WTC11 (cell line): ENCODE results near the gene FUT8. TPM values are rescaled to one million over a fixed set of nuclear protein-coding genes. Genes with fewer than 3 reads are reported as not detected.

Source experiments
- ATAC-seq: fragments of 200-7000 bp; cut with Tn5 transposase; 2 replicates; pipeline ENCODE4 v1.10.0; 2021; ENCODE audit warnings: mild to moderate bottlenecking, moderate library complexity
- CTCF ChIA-PET: fragments of 300-600 bp; sonication (Branson Sonifier 250); formaldehyde crosslinking; loops from one replicate; lab custom pipeline; 2021; ENCODE audit warnings: antibody characterized with exemption; lab: Charles Lee
- POLR2A ChIA-PET: fragments of 350-600 bp; sonication (Branson Sonifier 250); formaldehyde crosslinking; loops from one replicate; lab custom pipeline; 2021; ENCODE audit warnings: antibody characterized with exemption; lab: Charles Lee
- DNase-seq: peaks from one replicate; pipeline ENCODE4 v3.0.0; 2021; ENCODE audit warnings: low spot score
- H3K27ac Mint-ChIP-seq: 2 replicates; pipeline ENCODE4 v1.8.0; 2021; ENCODE audit warnings: mixed read lengths
- H3K27me3 Mint-ChIP-seq: 2 replicates; pipeline ENCODE4 v1.8.0; 2021; ENCODE audit warnings: low read depth, mild to moderate bottlenecking, moderate library complexity, mixed read lengths
- H3K36me3 Mint-ChIP-seq: 2 replicates; pipeline ENCODE4 v1.8.0; 2021; ENCODE audit warnings: mixed read lengths
- H3K4me1 Mint-ChIP-seq: 2 replicates; pipeline ENCODE4 v1.8.0; 2022; ENCODE audit warnings: mixed read lengths
- H3K4me3 Mint-ChIP-seq: 2 replicates; pipeline ENCODE4 v1.8.0; 2021; ENCODE audit warnings: mild to moderate bottlenecking, moderate library complexity, mixed read lengths
- H3K9me3 Mint-ChIP-seq: 2 replicates; pipeline ENCODE4 v1.8.0; 2021; ENCODE audit warnings: mixed read lengths
- ATF1 ChIP-seq: sonication (generic); formaldehyde crosslinking; IDR thresholded peaks from 2 replicates; pipeline ENCODE4 v1.8.1; 2023; ENCODE audit warnings: mild to moderate bottlenecking, moderate library complexity, missing genetic modification reagents
- ATF6 ChIP-seq: sonication (generic); formaldehyde crosslinking; IDR thresholded peaks from 2 replicates; pipeline ENCODE4 v1.8.1; 2023; ENCODE audit warnings: mild to moderate bottlenecking, missing genetic modification reagents
- CBFB ChIP-seq: sonication (generic); formaldehyde crosslinking; IDR thresholded peaks from 2 replicates; pipeline ENCODE4 v1.8.1; 2022; ENCODE audit warnings: mild to moderate bottlenecking, low read depth, missing genetic modification reagents
- ESRRA ChIP-seq: sonication (generic); formaldehyde crosslinking; IDR thresholded peaks from 2 replicates; pipeline ENCODE4 v1.8.1; 2022; ENCODE audit warnings: mild to moderate bottlenecking, missing genetic modification reagents, borderline replicate concordance
- FOXJ3 ChIP-seq: sonication (generic); formaldehyde crosslinking; IDR thresholded peaks from 2 replicates; pipeline ENCODE4 v1.9.0; 2021; ENCODE audit warnings: missing genetic modification reagents, mild to moderate bottlenecking, borderline replicate concordance
- FOXP1 ChIP-seq: sonication (generic); formaldehyde crosslinking; IDR thresholded peaks from 2 replicates; pipeline ENCODE4 v1.8.0; 2022; ENCODE audit warnings: missing genetic modification reagents, mild to moderate bottlenecking, moderate library complexity, borderline replicate concordance
- HMGA2 ChIP-seq: fragments of 250-450 bp; sonication (Bioruptor Pico); IDR thresholded peaks from 2 replicates; pipeline ENCODE4 v1.4.0; 2021; ENCODE audit warnings: mild to moderate bottlenecking, moderate library complexity
- IRF1 ChIP-seq: sonication (generic); formaldehyde crosslinking; IDR thresholded peaks from 2 replicates; pipeline ENCODE4 v1.8.0; 2023; ENCODE audit warnings: missing genetic modification reagents
- JUN ChIP-seq: sonication (generic); formaldehyde crosslinking; IDR thresholded peaks from 2 replicates; pipeline ENCODE4 v1.8.0; 2023; ENCODE audit warnings: mild to moderate bottlenecking, missing genetic modification reagents
- NR1H2 ChIP-seq: sonication (generic); formaldehyde crosslinking; IDR thresholded peaks from 2 replicates; pipeline ENCODE4 v1.9.0; 2021; ENCODE audit warnings: mild to moderate bottlenecking, moderate library complexity, missing genetic modification reagents
- PRDM15 ChIP-seq: sonication (generic); formaldehyde crosslinking; IDR thresholded peaks from 2 replicates; pipeline ENCODE4 v1.8.0; 2022; ENCODE audit warnings: missing genetic modification reagents
- PREB ChIP-seq: sonication (generic); formaldehyde crosslinking; IDR thresholded peaks from 2 replicates; pipeline ENCODE4 v1.8.1; 2022; ENCODE audit warnings: mild to moderate bottlenecking, missing genetic modification reagents, moderate library complexity, borderline replicate concordance
- PRRX2 ChIP-seq: fragments of 250-450 bp; sonication (Bioruptor Pico); IDR thresholded peaks from 2 replicates; pipeline ENCODE4 v1.8.0; 2021; ENCODE audit warnings: mild to moderate bottlenecking
- SP1 ChIP-seq: sonication (generic); formaldehyde crosslinking; conservative IDR thresholded peaks from 2 replicates; pipeline ENCODE4 v1.8.1; 2022; ENCODE audit warnings: missing genetic modification reagents
- USF2 ChIP-seq: sonication (generic); formaldehyde crosslinking; IDR thresholded peaks from 2 replicates; pipeline ENCODE4 v1.8.1; 2023; ENCODE audit warnings: mild to moderate bottlenecking, missing genetic modification reagents, moderate library complexity
- ZBTB43 ChIP-seq: sonication (generic); formaldehyde crosslinking; IDR thresholded peaks from 2 replicates; pipeline ENCODE4 v1.8.1; 2023; ENCODE audit warnings: mild to moderate bottlenecking, missing genetic modification reagents
- ZNF281 ChIP-seq: sonication (generic); formaldehyde crosslinking; IDR thresholded peaks from 2 replicates; pipeline ENCODE4 v1.8.0; 2023; ENCODE audit warnings: mild to moderate bottlenecking, missing genetic modification reagents
- ZNF317 ChIP-seq: sonication (generic); formaldehyde crosslinking; IDR thresholded peaks from 2 replicates; pipeline ENCODE4 v1.8.1; 2023; ENCODE audit warnings: low read depth, mild to moderate bottlenecking, moderate library complexity, missing genetic modification reagents, borderline replicate concordance
- ZNF416 ChIP-seq: fragments of 250-450 bp; sonication (Bioruptor Pico); IDR thresholded peaks from 2 replicates; pipeline ENCODE4 v1.9.0; 2021; ENCODE audit warnings: mild to moderate bottlenecking, inconsistent platforms
- ZNF671 ChIP-seq: fragments of 250-450 bp; sonication (Bioruptor Pico); IDR thresholded peaks from 2 replicates; pipeline ENCODE4 v1.8.0; 2021; ENCODE audit warnings: mild to moderate bottlenecking
- total RNA-seq: library from RNA; stranded (reverse); gene quantifications from 3 replicates; pipeline ENCODE4 v1.2.3, GENCODE V29; 2021

FUT8 gene
- total RNA-seq, 1 experiment from 2014 or later, result 37.9 TPM

- H3K9me3 Mint-ChIP-seq, result peaks cover 14% of the 10 kb centered on the region
- TF ChIP-seq PREB (CRISPR knock-in tag) (no peak), ATF6 (no peak), CBFB (no peak), FOXP1 (CRISPR knock-in tag) (no peak), JUN (CRISPR knock-in tag) (no peak), ATF1 (no peak), IRF1 (no peak), ZBTB43 (CRISPR knock-in tag) (no peak), ZNF317 (no peak), HMGA2 (CRISPR knock-in tag) (no peak), ZNF671 (CRISPR knock-in tag) (no peak), SP1 (no peak), ZNF281 (no peak), FOXJ3 (CRISPR knock-in tag) (no peak), PRDM15 (CRISPR knock-in tag) (no peak), NR1H2 (CRISPR knock-in tag) (no peak), PRRX2 (CRISPR knock-in tag) (no peak), ESRRA (CRISPR knock-in tag) (no peak), USF2 (no peak), ZNF416 (no peak)
- H3K27ac Mint-ChIP-seq, result no peak overlapping the region
- no peak for DNase-seq
- no peaks in the 10 kb centered on the region for H3K27me3 Mint-ChIP-seq
- CTCF ChIA-PET, result no interaction called here
- no peaks in the 10 kb centered on the region for H3K36me3 Mint-ChIP-seq
- POLR2A ChIA-PET, result no interaction called here
- no peaks in the 10 kb centered on the region for H3K4me1 Mint-ChIP-seq
- ATAC-seq, result no peak
- no peak overlapping the region for H3K4me3 Mint-ChIP-seq
Measured at GRCh38 chr14:65772466-65772865, 359.9 kb downstream of the FUT8 start.
